ENCODE results near the gene TMEM187.

The TMEM187 gene

GRCh38 chrX:153952373-153953026 is 20.1 kb upstream of the TMEM187 start:
- H3K27me3 ChIP-seq (ENCODE audit: insufficient read depth, poor library complexity, severe bottlenecking): no peaks in the 10 kb centered on the region
- H3K4me3 ChIP-seq (replicated peaks; ENCODE audit: insufficient read depth, low read length): no peak overlapping the region
- DNase-seq (ENCODE audit: low read depth in 1 of 2, low spot score in 1 of 2): no peak
- TF ChIP-seq SPI1 (IDR thresholded peaks at IDR 0.05; ENCODE audit: borderline replicate concordance, low read depth) (no peak), REST (IDR thresholded peaks at IDR 0.05; ENCODE audit: insufficient replicate concordance, low read depth) (no peak), POLR2AphosphoS5 (IDR thresholded peaks at IDR 0.05; ENCODE audit: low read depth) (no peak), CTCF (IDR thresholded peaks at IDR 0.05; ENCODE audit: insufficient read depth, low read length) (no peak), GABPA (IDR thresholded peaks at IDR 0.05; ENCODE audit: low read depth) (no peak)
- H3K27ac ChIP-seq (replicated peaks): no peak overlapping the region

- peak; percentile 71 for TF ChIP-seq CTCF (IDR thresholded peaks at IDR 0.05; ENCODE audit: insufficient read depth, low read length)
- no peak for TF ChIP-seq REST (IDR thresholded peaks at IDR 0.05; ENCODE audit: insufficient replicate concordance, low read depth)
- H3K4me3 ChIP-seq (replicated peaks; ENCODE audit: insufficient read depth, low read length): no peak overlapping the region
- DNase-seq (ENCODE audit: low read depth in 1 of 2, low spot score in 1 of 2): peak in 1 of 2 experiments; percentile 72
- H3K27me3 ChIP-seq (ENCODE audit: insufficient read depth, poor library complexity, severe bottlenecking): no peaks in the 10 kb centered on the region
- no peak overlapping the region for H3K27ac ChIP-seq (replicated peaks)
Observed at GRCh38 chrX:153953342-153953830, 19.2 kb upstream of the TMEM187 start.

- no peak overlapping the region for H3K4me3 ChIP-seq (replicated peaks; ENCODE audit: insufficient read depth, low read length)
- no peaks in the 10 kb centered on the region for H3K27me3 ChIP-seq (ENCODE audit: insufficient read depth, poor library complexity, severe bottlenecking)
- DNase-seq (ENCODE audit: low read depth in 1 of 2, low spot score in 1 of 2): no peak
- TF ChIP-seq GABPA (IDR thresholded peaks at IDR 0.05; ENCODE audit: low read depth) (no peak), POLR2AphosphoS5 (IDR thresholded peaks at IDR 0.05; ENCODE audit: low read depth) (peak; percentile 40; the same call in 1 of the 2 replicates)
- H3K27ac ChIP-seq (replicated peaks): no peak overlapping the region
Observed at GRCh38 chrX:153953892-153954557, 18.5 kb upstream of the TMEM187 start.

- TF ChIP-seq SPI1 (IDR thresholded peaks at IDR 0.05; ENCODE audit: borderline replicate concordance, low read depth) (no peak), CTCF (IDR thresholded peaks at IDR 0.05; ENCODE audit: insufficient read depth, low read length) (no peak), GABPA (IDR thresholded peaks at IDR 0.05; ENCODE audit: low read depth) (no peak), POLR2AphosphoS5 (IDR thresholded peaks at IDR 0.05; ENCODE audit: low read depth) (no peak), REST (IDR thresholded peaks at IDR 0.05; ENCODE audit: insufficient replicate concordance, low read depth) (no peak)
- no peak for DNase-seq (ENCODE audit: low read depth in 1 of 2, low spot score in 1 of 2)
- H3K27ac ChIP-seq (replicated peaks): no peak overlapping the region
- no peaks in the 10 kb centered on the region for H3K27me3 ChIP-seq (ENCODE audit: insufficient read depth, poor library complexity, severe bottlenecking)
- H3K4me3 ChIP-seq (replicated peaks; ENCODE audit: insufficient read depth, low read length): no peak overlapping the region
Observed at GRCh38 chrX:153954558-153955227, 17.9 kb upstream of the TMEM187 start.

All from HL-60 (cell line).